ENCODE measurements around the gene APBB2. TPM values are rescaled to one million over a fixed set of nuclear protein-coding genes. Genes with fewer than 3 reads are reported as not detected.

Gene APBB2
- total RNA-seq, 1 experiment from 2014 or later: 3.7 TPM

DNA sequence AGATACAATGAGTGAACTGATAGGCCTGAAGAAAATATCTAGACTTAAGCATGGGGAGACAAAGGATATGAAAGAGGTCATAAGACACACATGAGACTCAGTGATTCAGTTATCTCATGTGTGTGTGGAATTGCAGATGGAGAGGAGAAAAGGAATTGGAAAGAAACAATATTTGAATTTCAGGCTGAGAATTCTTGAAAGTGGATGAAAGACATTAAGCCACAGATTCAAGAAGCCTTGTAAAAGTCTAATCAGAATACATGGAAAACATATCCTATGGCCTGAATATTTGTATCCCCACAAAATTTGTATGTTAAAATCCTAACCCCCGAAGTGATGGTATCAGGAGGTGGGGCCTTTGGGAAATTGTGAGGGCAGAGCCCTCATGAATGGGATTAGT is 436.3 kb downstream of the APBB2 start:
- Histone ChIP-seq H3K9me3 (ENCODE audit: low read length) (no peaks in the 10 kb centered on the region), H3K79me2 (ENCODE audit: low read length) (no peaks in the 10 kb centered on the region), H3K27ac (ENCODE audit: low read length) (no peak overlapping the region), H3K9me2 (replicated peaks; ENCODE audit: insufficient read depth, low read length) (no peaks in the 10 kb centered on the region), H4K20me1 (ENCODE audit: insufficient read depth, low read depth, low read length) (no peaks in the 10 kb centered on the region), H3K4me1 (ENCODE audit: low read length) (no peaks in the 10 kb centered on the region), H3K4me3 (ENCODE audit: low read length) (no peak overlapping the region), H3K4me2 (ENCODE audit: low read depth, low read length, poor library complexity, severe bottlenecking) (no peak overlapping the region), H2AFZ (ENCODE audit: low read length) (no peak overlapping the region), H3K36me3 (ENCODE audit: insufficient read depth, low read length) (no peaks in the 10 kb centered on the region), H3K27me3 (ENCODE audit: low read length) (no peaks in the 10 kb centered on the region), H3K9ac (ENCODE audit: low read length) (no peak overlapping the region)
- no peak for DNase-seq

- no peak for DNase-seq
- no peaks in the 10 kb centered on the region for H3K9me3 ChIP-seq (ENCODE audit: low read length)
- H3K9me2 ChIP-seq (replicated peaks; ENCODE audit: insufficient read depth, low read length): no peaks in the 10 kb centered on the region
- no peaks in the 10 kb centered on the region for H3K27me3 ChIP-seq (ENCODE audit: low read length)
- no peaks in the 10 kb centered on the region for H4K20me1 ChIP-seq (ENCODE audit: insufficient read depth, low read depth, low read length)
- H3K27ac ChIP-seq (ENCODE audit: low read length): no peak overlapping the region
- no peaks in the 10 kb centered on the region for H3K4me1 ChIP-seq (ENCODE audit: low read length)
- H3K4me3 ChIP-seq (ENCODE audit: low read length): no peak overlapping the region
- no peaks in the 10 kb centered on the region for H3K36me3 ChIP-seq (ENCODE audit: insufficient read depth, low read length)
- no peak overlapping the region for H2AFZ ChIP-seq (ENCODE audit: low read length)
- no peak overlapping the region for H3K4me2 ChIP-seq (ENCODE audit: low read depth, low read length, poor library complexity, severe bottlenecking)
- no peak overlapping the region for H3K9ac ChIP-seq (ENCODE audit: low read length)
- no peaks in the 10 kb centered on the region for H3K79me2 ChIP-seq (ENCODE audit: low read length)
Measured at GRCh38 chr4:40769266-40769665, 445.1 kb downstream of the APBB2 start.

- no peak overlapping the region for H3K9ac ChIP-seq (ENCODE audit: low read length)
- no peak overlapping the region for H3K4me2 ChIP-seq (ENCODE audit: low read depth, low read length, poor library complexity, severe bottlenecking)
- no peaks in the 10 kb centered on the region for H3K9me3 ChIP-seq (ENCODE audit: low read length)
- no peaks in the 10 kb centered on the region for H3K36me3 ChIP-seq (ENCODE audit: insufficient read depth, low read length)
- H2AFZ ChIP-seq (ENCODE audit: low read length): no peak overlapping the region
- no peaks in the 10 kb centered on the region for H3K4me1 ChIP-seq (ENCODE audit: low read length)
- H3K27me3 ChIP-seq (ENCODE audit: low read length): no peaks in the 10 kb centered on the region
- no peaks in the 10 kb centered on the region for H3K79me2 ChIP-seq (ENCODE audit: low read length)
- no peaks in the 10 kb centered on the region for H3K9me2 ChIP-seq (replicated peaks; ENCODE audit: insufficient read depth, low read length)
- no peaks in the 10 kb centered on the region for H4K20me1 ChIP-seq (ENCODE audit: insufficient read depth, low read depth, low read length)
- no peak for DNase-seq
- H3K27ac ChIP-seq (ENCODE audit: low read length): no peak overlapping the region
- no peak overlapping the region for H3K4me3 ChIP-seq (ENCODE audit: low read length)
Measured at GRCh38 chr4:40763228-40763716, 451.1 kb downstream of the APBB2 start.

Small RNA genes within 50 kb of the gene (small RNA-seq; reads per million reads assigned to genes)
- gene RF00019 (not detected), gene RNA5SP160 (not detected), gene RNU6-1195P (0.36 reads per million), gene RNU6-836P (not detected)

Other genes starting within 250 kb of the APBB2 start
- 0.58 TPM in 1 of 2 replicates, not detected in the other for gene UCHL1, start 42.4 kb upstream of the APBB2 start, total RNA-seq (2014; rRNA removed; shearing (Covaris generic); ENCODE audit: low replicate concordance)

All from Karpas-422 (cell line).